Measurements from ENCODE around the gene NUP93. TPM values are rescaled to one million over a fixed set of nuclear protein-coding genes. Genes with fewer than 3 reads are reported as not detected.

NUP93 gene
- polyA plus RNA-seq, 2 of the 4 experiments (the other 2 are of a cell fraction): 87.3 to 91.4 TPM

DNA sequence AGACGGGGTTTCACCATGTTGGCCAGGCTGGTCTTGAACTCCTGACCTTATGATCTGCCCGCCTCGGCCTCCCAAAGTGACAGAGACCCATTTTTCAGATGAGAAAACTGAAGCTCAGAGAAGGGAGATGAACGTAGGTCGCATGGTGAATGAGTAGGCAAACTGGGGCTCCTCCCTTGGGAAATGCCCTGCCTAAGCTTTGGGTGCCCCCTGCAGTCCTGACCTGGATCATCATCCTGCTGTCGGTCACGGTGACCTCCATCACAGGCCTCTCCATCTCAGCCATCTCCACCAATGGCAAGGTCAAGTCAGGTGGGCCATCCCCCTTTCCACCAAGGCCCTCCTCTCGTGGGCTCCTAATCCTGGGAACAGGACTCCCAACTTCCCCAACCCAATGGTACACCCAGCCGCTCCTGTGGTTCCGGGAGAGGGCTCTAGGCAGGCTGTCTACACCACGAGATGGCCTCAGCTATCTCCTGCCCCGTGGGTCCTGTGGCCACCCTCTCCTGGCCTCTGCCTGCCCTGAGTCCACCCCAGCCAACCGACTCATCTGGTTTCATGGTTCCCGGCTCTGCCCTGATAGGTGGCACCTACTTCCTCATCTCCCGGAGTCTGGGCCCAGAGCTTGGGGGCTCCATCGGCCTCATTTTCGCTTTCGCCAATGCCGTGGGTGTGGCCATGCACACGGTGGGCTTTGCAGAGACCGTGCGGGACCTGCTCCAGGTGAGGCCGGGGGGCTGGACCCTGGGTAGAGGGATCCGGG lies 139.8 kb downstream of the NUP93 start:
- WGBS (ENCODE audit: missing lambda C conversion rate): 77% methylated on average over 23 of the region's 24 CpGs
- Histone ChIP-seq H3K4me1 (no peaks in the 10 kb centered on the region), H3K4me3 (no peak overlapping the region), H3K9me3 (no peaks in the 10 kb centered on the region), H3K27ac (peak overlapping the region in 1 of 2 experiments; percentile 31; a peak in 1 of 6 replicates), H3K4me2 (no peak overlapping the region)
- DNase-seq (ENCODE audit: low read depth in 1 of 2, low spot score in 1 of 2) (peak; percentile 66 to 80), ATAC-seq (peak; percentile 56 to 86; a peak in 5 of 6 replicates), FAIRE-seq (no peak)
- ChIA-PET CTCF (interaction anchor here (0.8 to 11.0 kb wide), 5 partner anchors 16 to 82 kb away, joined by 3 to 146 read pairs (median 48); no protein-coding TSS in a partner anchor), POLR2A (no interaction called here)
- TF ChIP-seq RAD21 (conservative IDR thresholded peaks at IDR 0.05 in 1 of 2, IDR thresholded peaks at IDR 0.05 in 1 of 2) (peak; percentile 60 to 78), RCOR1 (IDR thresholded peaks at IDR 0.05; ENCODE audit: low read depth, low read length) (no peak), CBX8 (IDR thresholded peaks at IDR 0.05) (no peak), ZSCAN20 (CRISPR knock-in tag; IDR thresholded peaks at IDR 0.05) (no peak), TFCP2L1 (CRISPR knock-in tag; IDR thresholded peaks at IDR 0.05) (no peak), BHLHE40 (IDR thresholded peaks at IDR 0.05; ENCODE audit: low read depth, low read length) (no peak), ELK1 (IDR thresholded peaks at IDR 0.05; ENCODE audit: low read depth, low read length) (no peak), REST (IDR thresholded peaks at IDR 0.05) (no peak), SMC3 (IDR thresholded peaks at IDR 0.05) (peak; percentile 25; the same call in 1 of the 3 replicates), CBX2 (IDR thresholded peaks at IDR 0.05; ENCODE audit: borderline replicate concordance, low read depth) (no peak), MAX (IDR thresholded peaks at IDR 0.05) (no peak), EHF (CRISPR knock-in tag; IDR thresholded peaks at IDR 0.05) (no peak), MAFK (IDR thresholded peaks at IDR 0.05; ENCODE audit: partially characterized antibody) (no peak), CHD2 (IDR thresholded peaks at IDR 0.05; ENCODE audit: low read length, partially characterized antibody) (no peak), FOSL2 (IDR thresholded peaks at IDR 0.05) (no peak), FOSL2 (CRISPR knock-in tag; IDR thresholded peaks at IDR 0.05) (no peak), FOSB (CRISPR knock-in tag; IDR thresholded peaks at IDR 0.05) (no peak), HDAC2 (IDR thresholded peaks at IDR 0.05) (no peak), FOXS1 (CRISPR knock-in tag; IDR thresholded peaks at IDR 0.05) (no peak), HOXA7 (CRISPR knock-in tag; IDR thresholded peaks at IDR 0.05) (no peak), HOXB5 (CRISPR knock-in tag; IDR thresholded peaks at IDR 0.05) (no peak), MYC (IDR thresholded peaks at IDR 0.05; ENCODE audit: borderline replicate concordance, low read length) (no peak), HOXB13 (CRISPR knock-in tag; IDR thresholded peaks at IDR 0.05; ENCODE audit: low read depth) (no peak), POLR2AphosphoS2 (conservative IDR thresholded peaks at IDR 0.05; ENCODE audit: low read length) (no peak), KDM1A (IDR thresholded peaks at IDR 0.05; ENCODE audit: low read depth) (0 out of 2 replicates have a peak, but pooled peaks have one; percentile 44)
- TF ChIP-seq, protein P1, sequence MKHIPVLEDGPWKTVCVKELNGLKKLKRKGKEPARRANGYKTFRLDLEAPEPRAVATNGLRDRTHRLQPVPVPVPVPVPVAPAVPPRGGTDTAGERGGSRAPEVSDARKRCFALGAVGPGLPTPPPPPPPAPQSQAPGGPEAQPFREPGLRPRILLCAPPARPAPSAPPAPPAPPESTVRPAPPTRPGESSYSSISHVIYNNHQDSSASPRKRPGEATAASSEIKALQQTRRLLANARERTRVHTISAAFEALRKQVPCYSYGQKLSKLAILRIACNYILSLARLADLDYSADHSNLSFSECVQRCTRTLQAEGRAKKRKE (CRISPR knock-in tag; IDR thresholded peaks at IDR 0.05; ENCODE audit: low read depth): no peak
- TF ChIP-seq, protein P2, sequence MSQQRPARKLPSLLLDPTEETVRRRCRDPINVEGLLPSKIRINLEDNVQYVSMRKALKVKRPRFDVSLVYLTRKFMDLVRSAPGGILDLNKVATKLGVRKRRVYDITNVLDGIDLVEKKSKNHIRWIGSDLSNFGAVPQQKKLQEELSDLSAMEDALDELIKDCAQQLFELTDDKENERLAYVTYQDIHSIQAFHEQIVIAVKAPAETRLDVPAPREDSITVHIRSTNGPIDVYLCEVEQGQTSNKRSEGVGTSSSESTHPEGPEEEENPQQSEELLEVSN (IDR thresholded peaks at IDR 0.05; ENCODE audit: borderline replicate concordance, low read depth): no peak
- TF ChIP-seq, protein P3, sequence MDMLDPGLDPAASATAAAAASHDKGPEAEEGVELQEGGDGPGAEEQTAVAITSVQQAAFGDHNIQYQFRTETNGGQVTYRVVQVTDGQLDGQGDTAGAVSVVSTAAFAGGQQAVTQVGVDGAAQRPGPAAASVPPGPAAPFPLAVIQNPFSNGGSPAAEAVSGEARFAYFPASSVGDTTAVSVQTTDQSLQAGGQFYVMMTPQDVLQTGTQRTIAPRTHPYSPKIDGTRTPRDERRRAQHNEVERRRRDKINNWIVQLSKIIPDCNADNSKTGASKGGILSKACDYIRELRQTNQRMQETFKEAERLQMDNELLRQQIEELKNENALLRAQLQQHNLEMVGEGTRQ (IDR thresholded peaks at IDR 0.05): no peak
- TF ChIP-seq, protein P4, sequence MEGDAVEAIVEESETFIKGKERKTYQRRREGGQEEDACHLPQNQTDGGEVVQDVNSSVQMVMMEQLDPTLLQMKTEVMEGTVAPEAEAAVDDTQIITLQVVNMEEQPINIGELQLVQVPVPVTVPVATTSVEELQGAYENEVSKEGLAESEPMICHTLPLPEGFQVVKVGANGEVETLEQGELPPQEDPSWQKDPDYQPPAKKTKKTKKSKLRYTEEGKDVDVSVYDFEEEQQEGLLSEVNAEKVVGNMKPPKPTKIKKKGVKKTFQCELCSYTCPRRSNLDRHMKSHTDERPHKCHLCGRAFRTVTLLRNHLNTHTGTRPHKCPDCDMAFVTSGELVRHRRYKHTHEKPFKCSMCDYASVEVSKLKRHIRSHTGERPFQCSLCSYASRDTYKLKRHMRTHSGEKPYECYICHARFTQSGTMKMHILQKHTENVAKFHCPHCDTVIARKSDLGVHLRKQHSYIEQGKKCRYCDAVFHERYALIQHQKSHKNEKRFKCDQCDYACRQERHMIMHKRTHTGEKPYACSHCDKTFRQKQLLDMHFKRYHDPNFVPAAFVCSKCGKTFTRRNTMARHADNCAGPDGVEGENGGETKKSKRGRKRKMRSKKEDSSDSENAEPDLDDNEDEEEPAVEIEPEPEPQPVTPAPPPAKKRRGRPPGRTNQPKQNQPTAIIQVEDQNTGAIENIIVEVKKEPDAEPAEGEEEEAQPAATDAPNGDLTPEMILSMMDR (IDR thresholded peaks at IDR 0.05): peak; percentile 35; the same call in 2 of the 3 replicates
